HG02798 (cell line): ENCODE results near the gene MYORG.

Experiments
- ATAC-seq: cut with Tn5 transposase; IDR thresholded peaks from one replicate; pipeline ENCODE4 v1.9.1; 2021; ENCODE audit warnings: mild to moderate bottlenecking; ENCODE audit not compliant: unreplicated experiment, poor library complexity

MYORG gene

DNA sequence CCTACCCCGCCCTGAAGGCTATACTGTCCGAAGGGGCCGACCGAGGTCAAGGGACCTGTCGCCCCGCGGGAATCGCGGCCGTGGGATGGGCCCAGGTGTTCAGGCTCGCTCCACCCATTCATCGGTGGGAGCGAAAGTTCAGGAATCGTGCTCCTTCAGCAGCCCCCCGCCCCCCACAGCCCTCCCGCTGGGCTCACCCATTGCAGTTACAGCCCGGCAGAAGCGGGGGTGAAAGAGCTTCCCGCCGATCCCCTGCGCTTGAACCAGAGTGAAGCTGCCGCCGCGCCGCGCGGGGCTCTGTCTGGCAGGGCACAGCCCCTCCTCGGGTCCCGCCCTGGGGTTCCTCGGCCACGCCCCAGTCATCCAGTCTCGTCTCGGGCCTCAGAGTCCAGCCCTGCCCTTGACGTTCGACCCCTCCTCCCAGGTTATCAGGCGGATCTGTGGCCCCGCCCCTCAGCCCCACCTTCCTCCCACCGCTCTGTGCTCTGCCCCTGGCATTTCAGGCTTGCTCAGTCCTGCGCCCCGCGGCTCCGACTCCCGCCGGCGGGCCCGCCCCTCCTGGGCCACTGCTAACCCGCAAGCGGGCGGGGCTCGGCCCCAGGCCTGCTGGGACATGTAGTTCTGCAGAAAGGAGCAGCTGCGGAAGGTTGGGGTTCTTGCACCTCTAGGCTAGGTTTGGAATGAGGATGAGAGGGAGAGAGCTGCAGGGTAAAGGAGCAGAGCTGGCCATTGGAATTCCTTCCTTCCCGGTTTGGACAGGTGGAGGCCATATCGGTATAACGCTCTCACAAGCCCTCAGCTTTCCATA, at the start of gene MYORG:
Gene MYORG (minus strand): TSS at position 303 of the 808 bp plus-strand sequence. CDS start 3,955 bp downstream, outside the sequence.
- ATAC-seq = peak; percentile 89

DNA sequence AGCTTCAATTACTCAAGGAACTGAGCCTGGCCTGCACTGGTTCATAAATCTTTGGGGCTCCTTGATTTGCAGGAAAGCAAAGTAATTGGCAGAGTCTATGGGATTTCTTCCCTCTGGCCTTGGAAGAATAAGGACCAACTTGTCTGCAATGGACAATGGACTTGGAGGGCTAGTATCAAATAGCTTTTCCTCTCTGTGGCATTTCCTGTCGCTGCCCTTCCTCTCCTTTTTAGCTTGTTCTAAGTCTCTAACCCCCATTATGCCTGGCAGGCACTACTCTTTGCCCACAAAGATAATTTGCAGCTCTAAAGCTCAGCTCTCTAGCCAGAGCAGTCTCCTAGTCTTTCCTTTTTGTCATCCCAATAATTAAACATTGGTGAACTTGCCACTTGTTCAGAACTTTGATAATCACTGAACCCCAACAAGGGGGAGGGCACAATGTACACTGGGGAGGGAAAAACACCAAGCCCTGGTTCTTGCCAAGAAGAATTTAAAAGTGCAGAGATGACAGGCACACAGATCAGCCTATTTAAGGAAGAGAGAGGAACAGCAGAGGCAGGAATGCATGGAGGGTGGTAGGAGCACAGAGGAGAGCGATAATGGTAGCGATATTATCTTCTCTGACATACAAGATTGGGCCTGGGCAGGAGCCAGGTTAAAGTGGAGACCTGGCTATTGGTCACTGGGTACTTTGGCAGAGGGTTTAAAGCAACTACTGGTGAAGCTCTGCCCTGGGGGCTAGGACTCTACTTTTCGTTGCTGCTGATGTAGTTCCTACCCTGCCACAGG, 43.2 kb upstream of the MYORG start:
- ATAC-seq = no peak

DNA sequence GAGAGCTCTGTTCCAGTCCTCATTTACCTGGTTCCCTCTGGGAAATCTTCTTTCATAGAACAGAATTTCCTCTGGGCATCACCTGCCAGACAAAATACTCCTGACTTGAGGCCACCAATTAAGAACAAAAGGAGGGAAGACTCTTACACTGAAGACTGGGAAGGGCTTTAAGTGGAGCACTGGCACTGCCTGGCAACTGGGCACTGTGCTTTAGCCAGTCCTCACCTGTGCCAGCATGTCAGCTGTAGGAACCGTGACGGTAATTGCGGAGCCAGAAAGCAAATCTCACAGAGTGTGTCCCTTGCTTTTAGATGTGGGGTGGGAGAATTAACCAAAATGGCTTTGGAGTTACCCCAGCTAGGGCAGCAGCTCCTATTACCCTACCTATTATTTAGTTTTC, 41.0 kb upstream of the MYORG start:
- ATAC-seq = no peak

DNA sequence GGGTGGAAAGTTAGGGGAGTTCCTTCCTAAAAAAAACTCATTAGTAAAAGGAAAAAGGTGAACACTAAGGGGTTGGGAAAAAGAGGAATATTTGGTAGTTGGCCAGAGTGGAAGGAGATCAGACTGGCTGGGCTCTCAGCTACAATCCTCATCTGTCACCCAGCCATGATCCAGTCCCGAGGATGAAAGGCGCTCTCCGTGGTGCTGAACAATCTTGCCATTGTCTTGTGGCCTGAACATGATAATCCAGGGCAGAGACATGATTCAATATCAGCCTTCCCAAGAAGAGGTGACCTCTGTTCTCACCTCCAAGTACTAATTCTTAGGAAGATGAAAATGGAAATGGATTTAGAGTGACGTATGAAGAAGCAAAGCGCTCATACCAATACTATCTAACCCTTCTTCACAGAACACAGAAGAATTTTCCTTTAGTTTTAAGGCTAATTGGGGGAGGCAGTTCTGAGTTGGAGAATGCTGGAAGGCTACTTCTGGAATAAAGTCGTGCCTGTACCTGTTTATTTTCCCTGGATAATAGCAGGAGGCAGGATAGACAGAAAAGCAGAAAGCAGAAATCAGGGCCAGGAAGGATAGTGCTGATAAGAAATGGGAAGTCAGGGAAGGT, 36.6 kb upstream of the MYORG start:
- ATAC-seq = no peak

DNA sequence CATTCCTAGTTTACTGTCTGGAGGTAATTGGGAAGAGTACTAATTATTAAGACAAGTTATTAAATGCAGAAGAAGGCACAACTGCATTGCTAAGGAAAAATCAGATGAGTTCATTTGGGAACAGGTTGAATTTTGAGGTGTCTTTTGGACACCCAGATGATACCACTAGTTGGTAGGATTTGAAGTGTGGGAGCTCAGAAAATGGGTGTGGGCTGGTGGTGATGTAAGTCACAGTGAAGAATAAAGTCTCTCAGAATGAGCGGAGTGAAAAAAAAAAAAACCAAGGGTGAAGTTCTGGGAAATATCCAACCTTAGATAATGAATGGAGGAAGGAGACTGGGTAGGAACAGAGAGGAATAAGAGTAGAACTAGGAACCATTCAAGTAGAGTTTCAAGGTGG, 35.6 kb upstream of the MYORG start:
- no peak for ATAC-seq

DNA sequence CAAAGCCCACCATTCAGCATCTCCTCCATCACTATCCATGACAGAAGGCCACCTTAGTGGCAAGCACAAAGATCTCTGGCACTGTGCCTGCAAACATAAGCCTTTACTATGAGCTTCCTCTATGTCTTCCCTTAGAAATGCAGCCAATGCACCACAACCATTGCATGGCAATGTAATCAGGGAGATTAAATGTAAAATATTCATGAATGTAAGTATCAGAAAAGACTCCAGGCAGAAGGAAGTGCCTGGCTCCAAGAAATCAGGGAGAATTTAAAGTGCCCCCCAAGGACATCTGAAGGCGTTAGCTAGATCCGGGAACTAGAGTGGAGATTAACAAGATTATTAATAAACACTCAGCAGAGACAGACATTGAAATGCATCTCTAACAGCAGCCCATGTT, 32.5 kb upstream of the MYORG start:
- no peak for ATAC-seq

DNA sequence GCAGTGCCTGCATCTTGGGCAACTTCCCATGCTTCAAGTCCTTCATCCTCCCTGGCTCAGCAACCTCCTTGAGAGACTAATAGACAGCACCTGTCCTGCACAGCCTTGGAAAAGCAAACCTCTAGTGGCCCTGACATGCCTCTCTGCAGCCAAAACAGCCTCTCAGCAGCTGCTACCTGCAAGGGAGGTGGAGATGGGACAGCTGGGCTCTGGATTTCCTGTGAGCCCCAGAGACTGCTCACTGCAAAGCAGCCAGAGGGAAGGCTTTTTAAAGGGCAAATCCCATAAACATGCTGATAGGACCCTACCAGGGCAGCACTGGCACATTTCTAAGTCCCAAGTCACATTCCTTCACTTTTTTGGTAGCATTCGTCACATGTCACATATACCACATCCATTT, 31.5 kb upstream of the MYORG start:
- no peak for ATAC-seq

DNA sequence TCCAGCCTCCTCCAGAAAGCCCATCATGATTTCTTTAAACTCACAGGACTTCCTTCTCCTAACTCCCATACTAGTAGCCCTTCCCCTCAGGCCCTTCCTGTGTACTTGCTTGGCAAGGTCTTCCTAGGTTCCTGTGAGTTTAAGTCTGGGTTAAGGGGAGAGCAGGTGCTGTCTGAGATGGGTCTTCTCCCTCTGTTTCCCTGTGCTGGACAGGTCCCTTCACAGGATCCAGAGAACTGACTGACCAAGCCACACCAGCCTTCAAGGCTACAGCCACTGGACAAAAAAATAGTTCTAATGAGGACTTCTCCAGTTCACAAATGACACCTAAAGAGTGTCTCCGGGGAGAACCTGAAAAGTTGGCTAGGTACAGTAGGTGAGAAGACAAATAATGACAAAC, 29.5 kb upstream of the MYORG start:
- no peak for ATAC-seq

DNA sequence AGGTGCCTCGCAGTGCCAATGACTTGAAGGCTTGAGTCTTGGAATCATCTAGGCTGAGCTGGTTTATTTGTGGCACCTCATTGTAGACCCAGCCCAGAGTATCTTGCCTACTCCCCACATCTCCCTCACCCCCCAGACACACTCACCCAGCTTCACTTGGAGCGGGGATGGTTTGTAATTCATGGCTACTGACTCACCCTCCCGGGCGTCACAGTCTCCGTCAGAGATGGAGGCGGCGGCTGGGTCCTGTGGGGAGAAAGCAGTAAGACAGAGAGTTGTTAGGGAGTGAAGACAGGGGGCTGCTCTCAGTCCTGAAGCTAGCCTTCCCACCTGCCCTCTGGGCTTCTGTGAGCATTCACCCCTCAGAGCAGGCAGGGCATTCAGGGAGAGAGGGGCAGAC, 29.0 kb upstream of the MYORG start:
- no peak for ATAC-seq

DNA sequence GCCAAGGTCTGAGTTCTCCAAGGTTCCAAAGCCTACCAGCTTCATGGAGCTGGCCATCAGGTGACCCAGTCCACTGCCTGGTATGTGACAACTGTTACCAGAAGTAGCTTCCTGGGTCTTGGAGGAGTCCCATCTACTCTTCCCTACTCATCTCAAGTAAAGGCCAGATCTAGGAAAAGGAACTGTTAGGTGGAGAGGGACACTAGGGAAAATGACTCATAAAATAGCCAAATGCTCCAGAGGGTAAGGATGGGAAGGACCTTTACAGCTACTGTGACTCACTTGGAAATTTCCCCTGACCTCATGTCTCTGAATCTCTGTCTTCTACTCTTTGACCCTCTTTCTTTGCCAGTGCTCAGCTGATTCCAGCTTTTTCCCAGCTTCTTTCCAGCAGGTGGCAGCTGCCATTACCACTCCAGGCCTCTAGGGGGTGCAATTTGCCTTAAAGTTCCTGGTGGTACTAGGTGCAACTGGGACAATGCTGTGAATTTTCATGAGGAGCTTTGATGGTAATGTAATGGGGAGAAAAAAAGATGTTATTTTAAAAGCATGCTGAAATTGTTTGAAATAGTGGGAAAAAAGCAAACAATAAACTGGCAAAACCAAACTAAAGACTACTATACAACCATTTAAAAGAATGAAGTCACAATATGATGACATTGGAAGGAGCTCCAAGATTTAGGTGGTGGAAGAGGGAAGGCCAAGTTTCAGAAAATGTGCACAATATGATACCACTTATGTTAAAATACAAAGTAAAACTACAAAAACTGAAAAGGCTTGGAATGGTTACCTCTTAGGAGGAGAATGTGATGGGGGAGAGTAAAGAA, 27.1 kb upstream of the MYORG start:
- ATAC-seq = no peak

DNA sequence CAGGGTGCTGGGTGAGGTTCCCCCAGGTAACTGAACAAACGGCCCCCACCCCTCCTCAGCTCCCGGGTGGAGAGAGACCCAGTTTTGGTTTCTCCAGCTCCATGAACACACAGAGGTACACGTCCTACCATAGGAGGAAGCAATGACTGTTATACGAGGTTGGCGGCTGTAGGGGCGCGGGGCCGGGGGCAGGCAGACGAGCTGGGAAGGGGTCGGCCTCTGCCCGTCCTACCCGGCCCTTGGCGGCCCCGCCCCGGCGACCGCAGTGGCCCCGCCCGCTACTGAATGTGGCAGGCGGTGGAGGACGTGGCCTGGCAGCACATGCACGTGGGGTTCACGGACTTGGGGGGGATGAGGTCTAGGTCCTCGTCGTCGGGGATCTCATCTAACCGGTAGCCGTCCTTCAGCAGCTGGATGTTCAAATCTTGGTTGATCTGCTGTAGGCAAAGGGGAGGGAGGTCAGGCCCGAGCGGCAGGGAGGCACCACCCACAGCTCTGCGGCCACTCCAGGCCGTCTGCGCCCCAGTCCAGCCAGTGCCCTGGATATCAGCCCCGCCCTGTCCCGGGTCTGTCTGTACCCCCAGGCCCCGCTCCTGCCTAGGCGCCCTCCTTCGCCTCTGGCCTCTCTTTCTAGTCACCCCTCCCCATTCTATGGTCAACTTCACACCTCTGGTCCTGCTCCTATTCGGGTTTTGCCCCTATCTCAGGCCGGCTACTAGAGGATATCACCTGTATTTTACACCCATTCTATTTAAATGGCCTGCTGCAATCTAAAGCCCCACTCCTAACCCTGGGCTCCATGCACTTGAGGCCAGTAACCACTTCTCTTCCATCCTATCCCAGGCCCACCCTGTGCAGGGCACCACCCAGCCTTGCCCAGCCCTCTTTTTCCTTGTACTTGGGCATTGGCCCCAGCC, 24.2 kb upstream of the MYORG start:
- ATAC-seq = no peak

DNA sequence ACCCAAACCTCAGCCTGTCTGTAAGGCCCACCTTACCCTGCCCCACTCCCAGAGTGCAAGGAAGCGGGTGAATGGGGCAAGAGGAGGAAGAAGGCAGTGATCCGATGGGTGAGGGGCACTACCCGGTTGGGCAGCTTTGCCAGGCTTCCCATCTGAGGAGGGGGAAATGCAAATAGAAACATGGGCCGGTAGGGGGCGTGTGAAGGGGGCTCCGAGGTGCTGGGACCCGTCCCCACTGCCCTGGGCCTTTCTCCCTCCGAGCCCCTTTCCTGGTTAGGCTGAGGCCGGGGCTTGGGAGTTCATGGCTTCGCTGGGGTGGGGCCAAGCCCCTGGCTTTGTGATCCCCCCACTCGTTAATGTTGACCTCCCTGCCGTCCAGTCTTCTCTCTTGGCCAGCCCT, 23.6 kb upstream of the MYORG start:
- ATAC-seq = no peak

DNA sequence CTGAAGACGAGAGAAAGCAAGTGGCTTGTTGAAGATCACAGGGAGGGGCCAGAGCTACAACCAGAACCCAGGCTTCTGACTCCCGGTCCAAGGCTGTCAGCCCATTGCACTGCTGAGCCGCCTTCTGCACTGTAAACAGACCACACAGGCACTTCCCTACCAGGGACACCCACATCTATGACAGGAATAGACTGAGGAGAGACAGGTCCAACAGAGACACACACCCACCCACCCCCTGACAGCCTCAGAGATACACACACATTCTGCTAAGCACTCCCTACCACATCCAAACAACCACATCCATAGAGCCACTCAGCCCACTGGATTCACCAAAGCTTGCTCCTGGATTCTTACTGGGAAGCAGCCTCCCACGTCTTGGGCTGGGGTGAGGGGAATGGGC, 23.0 kb upstream of the MYORG start:
- ATAC-seq = no peak

DNA sequence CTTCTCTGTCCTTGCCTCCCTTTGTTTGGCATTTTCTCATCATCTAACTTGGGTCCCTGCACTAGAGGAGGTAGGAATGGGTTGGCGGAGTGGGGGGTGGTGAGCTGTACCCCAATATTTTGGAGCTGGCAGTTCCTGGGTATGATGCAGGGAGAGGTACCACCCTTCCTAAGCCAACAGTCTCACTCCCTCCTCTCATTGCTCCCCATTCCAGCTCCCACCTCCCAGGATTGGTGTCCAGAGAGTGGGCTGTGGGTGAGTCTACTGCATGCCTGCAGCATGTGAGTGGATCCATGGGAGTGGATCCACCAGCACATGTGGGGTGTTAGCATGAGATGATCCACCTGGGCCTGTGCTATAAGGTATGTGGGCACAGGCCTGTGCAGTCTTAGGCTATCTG, 22.2 kb upstream of the MYORG start:
- ATAC-seq = no peak

DNA sequence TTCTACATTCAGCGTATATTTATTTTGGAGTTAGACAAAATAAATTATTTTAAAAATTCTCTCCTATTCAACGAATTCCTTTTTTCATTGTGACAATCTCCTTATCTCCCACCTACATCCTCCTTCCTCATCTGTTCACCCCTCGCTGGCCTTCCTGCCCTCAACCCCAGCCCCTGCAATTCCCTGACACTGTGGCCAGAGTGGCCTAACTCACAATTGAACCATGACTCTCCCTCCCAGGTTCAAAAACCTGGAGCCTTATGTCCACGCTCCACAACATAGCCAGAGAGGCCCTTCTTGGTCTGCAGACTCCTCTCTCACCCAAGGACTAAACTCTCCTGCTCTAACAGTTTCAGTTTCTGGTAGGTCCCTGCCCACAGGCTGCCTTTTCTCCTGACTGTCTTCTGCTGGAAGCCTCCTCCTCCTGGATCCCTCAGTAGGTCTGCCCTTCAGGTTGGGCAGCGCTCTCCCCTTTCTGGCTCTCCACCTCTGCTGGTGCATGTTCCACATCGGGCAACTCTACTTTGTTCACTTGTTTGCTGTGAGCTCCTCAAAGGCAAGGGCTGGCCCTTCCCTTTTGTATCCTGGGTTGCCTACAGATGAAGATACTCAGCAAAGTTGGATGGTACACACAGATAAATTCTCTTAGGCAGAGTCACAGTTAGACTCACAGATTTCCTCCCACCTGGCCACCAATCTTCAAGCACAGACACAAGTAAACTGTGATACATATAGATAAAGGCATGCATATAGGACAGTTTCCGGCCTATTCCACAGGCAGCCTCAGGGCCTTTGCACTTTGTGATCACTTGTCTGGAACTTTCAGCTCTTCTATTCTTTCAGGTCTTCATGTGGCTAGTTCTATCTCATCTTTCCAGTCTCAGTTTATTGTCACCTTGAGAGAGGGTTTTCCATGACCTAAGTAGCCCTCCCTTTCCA, 19.8 kb upstream of the MYORG start:
- ATAC-seq = no peak

DNA sequence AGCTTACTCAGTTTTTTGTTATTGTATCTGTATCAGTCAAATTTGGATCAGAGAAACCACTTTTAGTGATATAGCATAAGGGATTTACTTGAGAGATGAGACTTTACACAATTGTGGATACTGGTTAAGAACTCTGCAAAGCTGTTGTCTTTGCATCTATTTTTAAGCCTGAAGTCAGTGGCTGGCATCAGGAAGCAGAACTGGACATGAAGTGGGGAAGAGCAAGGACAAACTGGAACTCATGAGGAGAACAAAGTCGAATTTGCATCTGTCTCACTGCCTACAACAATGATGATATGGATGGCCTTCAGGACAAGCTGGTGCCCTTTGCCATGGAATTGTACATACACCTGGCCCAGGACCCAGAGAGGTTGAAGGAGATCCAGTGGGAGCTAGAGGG, 15.8 kb upstream of the MYORG start:
- no peak for ATAC-seq

DNA sequence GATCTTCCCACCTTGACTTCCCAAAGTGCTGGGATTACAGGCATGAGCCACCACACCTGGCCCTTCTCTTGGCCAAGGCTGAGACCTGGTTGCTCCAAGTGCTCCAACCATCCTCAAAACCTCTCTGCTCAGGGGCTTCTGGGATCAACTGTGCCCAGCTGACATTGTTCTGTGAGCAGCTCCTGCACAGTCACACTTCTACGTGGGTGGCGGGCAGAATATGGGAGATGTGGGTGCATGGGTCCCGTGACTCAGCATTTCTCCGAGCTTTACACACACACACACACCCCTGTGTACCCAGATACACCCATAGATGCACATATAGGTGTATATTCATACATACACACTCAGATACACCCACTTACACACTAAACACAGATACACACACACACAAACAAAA, 10.5 kb upstream of the MYORG start:
- ATAC-seq = no peak

DNA sequence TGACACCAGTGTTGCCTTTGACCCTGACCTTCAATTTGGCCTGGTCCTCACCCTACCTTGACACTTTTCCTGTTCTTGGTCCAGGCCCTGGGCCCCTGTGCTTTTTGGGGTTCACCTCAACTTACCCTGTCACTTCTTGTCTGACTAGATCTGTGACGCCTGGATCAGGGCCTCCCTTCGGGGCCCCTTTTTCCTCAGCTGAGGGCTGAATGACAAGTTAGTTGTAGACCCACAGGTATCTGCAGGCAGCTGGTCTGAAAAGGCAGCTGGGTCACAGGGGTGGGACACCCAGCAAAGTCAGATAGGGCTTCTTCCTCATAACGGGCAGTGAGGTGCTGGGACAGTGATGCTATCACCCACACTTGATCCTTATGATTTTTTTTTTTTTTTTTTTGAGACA, 10.0 kb upstream of the MYORG start:
- no peak for ATAC-seq
